ENCODE measurements around the gene LTBP3.

GRCh38 chr11:65580756-65581155 lies 22.6 kb upstream of the LTBP3 start:
- TF ChIP-seq BHLHE40 (IDR thresholded peaks at IDR 0.05; ENCODE audit: borderline replicate concordance) (no peak), FOXK2 (IDR thresholded peaks at IDR 0.05) (no peak), SUZ12 (IDR thresholded peaks at IDR 0.05) (no peak), FOXA1 (IDR thresholded peaks at IDR 0.05) (no peak), TARDBP (IDR thresholded peaks at IDR 0.05) (no peak), ELF4 (IDR thresholded peaks at IDR 0.05) (no peak), HDGF (IDR thresholded peaks at IDR 0.05; ENCODE audit: borderline replicate concordance) (no peak), SP1 (IDR thresholded peaks at IDR 0.05) (no peak), PKNOX1 (IDR thresholded peaks at IDR 0.05) (no peak), NFRKB (IDR thresholded peaks at IDR 0.05) (no peak), ARNT (IDR thresholded peaks at IDR 0.05) (no peak), ZNF384 (IDR thresholded peaks at IDR 0.05) (no peak), FOXM1 (IDR thresholded peaks at IDR 0.05; ENCODE audit: borderline replicate concordance) (no peak)

Measured in HEK293T (cell line).